Stimulated activated CD8-positive, alpha-beta memory T cell treated with anti-CD3 and anti-CD28 coated beads, Interleukin-4, amount 100 ng/mL, for 24 hours (primary cell): Measurements from ENCODE around the gene CDC42SE1.
"Not testable (repeated sequence)": the region's sequence is repeated elsewhere in the genome, so short reads cannot be mapped to it uniquely, and the experiment has no call there.

ENCODE experiments used
- DNase-seq: peaks from one replicate; pipeline ENCODE4 v3.0.0-alpha.2; 2020; ENCODE audit warnings: low read depth

Gene CDC42SE1

DNA sequence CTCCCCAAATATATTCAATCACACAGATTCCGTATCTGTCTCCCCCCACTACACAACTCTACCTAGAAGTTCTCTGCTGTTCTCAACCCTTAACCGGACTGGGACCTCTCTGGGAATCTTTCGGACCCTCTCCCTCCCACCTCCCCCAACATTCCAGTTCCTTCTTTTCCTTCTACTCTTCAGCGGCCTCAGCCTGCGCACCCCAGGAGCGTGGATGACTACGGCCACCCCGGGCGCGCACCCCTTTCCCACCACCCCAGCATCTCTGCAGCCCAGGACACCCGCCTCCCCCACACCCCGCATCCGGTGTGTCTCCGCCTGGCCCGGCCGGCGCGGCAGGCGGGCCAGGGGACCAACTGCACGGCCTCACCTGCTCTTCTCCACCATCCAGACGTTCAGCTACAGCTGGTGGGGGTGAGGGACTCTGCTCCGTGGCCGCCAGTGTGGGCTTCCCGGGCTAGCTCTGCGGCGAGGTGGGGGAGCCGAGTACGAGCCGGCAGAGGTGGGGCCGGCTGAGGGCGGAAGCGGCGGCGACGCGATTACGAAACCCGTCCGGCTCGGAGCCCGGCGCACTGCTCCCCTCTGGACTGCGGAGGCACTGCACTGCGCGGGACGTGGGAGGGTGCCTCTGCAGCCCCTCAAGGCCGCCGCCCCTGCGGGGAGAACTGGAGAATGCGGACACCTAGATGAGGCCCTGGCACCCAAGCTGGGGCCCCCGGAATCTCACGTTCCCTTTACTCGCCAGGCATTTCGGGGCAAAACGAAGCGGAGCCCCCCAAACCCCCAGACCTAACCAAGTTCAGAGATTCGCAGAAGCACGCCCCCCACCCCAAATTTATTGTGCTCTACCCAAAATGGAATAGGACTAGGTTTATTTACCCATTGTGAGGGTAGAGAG lies at the start of gene CDC42SE1:
Gene CDC42SE1, minus strand, starts transcription at position 514 of the 898 bp plus-strand sequence. CDS start 3,892 bp downstream, outside the sequence.
- peak; percentile 76 for DNase-seq

DNA sequence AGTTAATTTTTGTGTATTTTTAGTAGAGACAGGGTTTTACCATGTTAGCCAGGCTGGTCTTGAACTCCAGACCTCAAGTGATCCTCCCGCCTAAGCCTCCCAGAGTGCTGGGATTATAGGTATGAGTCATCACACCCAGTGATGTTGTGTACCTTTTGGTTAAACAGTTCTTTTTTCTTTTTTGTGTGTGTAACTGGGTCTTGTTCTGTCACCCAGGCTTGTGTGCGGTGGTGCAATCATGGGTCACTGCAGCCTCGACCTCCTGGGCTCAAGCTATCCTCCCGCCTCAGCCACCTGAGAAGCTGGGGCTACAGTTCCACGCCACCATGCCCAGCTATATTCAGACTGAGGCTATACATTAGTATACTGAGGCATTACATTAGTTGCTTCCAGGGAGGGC lies 48.9 kb upstream of the CDC42SE1 start:
- no peak for DNase-seq

DNA sequence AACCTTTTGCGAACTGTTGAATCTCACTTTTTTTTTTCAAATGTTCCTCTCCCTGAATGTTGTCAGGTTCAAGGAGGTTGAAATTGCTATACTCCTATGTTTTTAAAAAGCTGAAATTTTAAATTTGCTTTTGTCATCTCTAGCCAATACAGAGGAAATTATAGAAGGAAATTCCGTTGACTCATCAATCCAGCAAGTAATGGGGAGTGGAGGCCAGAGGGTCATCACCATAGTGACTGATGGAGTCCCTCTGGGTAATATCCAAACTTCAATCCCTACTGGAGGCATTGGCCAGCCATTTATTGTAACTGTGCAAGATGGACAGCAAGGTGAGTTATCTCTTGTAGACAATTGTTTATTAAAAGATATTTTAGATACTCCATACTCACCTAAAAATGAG lies 47.5 kb upstream of the CDC42SE1 start:
- DNase-seq, result no peak

- DNase-seq, result no peak
Measured at GRCh38 chr1:151104630-151105029, 45.2 kb upstream of the CDC42SE1 start.

DNA sequence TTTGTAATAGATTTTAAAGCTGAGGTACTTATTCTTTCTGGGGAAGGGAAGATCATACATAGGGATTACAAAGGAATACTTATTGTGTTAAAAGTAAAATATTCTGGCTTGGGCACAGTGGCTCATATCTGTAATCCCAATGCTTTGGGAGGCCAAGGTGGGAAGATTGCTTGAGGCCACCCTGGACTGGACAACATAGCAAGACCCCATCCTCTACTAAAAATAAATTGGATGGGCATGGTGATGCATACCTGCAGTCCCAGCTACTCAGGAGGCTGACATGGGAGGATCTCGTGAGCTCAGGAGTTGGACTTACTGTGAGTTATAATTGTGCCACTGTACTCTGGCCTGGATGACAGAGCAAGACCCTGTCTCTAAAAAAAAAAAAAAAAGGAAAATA lies 38.7 kb upstream of the CDC42SE1 start:
- DNase-seq, result no peak

GRCh38 chr1:151097426-151097825 lies 38.0 kb upstream of the CDC42SE1 start:
- DNase-seq, result not testable (repeated sequence)

DNA sequence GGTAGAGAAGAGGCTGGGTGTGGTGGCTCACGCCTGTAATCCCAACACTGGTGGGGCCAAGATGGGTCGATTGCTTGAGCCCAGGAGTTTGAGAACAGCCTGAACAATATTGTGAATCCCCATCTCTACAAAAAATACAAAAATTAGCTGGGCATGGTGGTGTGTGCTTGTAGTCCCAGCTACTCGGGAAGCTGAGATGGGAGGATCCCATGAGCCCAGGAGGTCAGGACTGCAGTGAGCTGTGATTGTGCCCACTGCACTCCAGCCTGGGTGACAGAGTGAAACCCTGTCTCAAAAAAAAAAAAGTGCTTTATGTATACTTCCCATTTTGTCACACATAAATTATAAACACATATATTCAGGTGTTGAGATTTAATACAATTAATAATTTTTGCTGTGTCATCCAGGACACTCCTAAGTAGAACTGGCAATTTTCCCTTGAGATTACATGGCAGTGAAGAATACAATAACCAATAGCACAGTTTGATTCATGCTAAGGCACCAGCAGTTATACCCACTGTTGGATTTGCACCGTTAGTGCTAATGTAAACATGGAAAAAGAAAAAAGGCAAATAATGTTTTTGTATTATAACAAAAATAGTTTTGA lies 26.6 kb upstream of the CDC42SE1 start:
- DNase-seq, result no peak

DNA sequence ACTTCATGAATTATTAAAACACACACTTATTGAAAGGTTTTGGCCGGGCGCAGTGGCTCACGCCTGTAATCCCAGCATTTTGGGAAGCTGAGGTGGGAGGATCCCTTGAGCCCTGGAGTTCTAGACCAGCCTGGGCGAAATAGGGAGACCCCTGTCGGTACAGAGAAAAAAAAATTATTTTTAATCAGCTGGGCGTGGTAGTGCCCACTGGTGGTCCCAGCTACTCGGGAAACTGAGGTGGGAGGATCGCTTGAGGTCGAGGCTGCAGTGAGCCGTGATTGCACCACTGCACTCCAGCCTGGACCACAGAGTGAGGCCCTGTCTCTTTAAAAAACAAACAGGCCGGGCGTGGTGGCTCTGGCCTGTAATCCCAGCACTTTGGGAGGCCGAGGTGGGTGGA lies 12.8 kb upstream of the CDC42SE1 start:
- no peak for DNase-seq

GRCh38 chr1:151070474-151071276 lies 11.3 kb upstream of the CDC42SE1 start, which contains the start of gene GABPB2:
TSS of gene GABPB2 (plus strand) at chr1:151070761. CDS start at chr1:151088190, 17,429 bp downstream.
- DNase-seq, result peak; percentile 84

DNA sequence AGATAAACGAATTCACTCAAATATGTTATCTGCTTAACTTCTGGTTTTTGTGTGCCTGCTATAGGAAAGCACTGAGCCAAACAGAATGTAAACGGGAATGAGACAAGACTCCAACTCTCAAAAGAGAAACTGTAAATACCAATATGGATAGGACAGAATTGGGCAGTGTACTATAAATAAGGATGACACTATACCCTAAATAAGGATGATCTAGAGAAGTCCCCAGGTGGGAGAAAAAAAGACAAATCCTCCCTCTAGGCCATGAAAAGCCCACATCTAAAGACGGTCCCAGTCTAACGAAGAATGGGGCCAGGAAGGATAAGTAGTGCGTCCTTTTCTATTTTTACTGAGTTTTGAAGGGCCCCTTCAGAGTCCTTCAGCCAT lies 9.7 kb upstream of the CDC42SE1 start:
- DNase-seq, result no peak

GRCh38 chr1:151067185-151067584 lies 7.8 kb upstream of the CDC42SE1 start:
- DNase-seq, result no peak

DNA sequence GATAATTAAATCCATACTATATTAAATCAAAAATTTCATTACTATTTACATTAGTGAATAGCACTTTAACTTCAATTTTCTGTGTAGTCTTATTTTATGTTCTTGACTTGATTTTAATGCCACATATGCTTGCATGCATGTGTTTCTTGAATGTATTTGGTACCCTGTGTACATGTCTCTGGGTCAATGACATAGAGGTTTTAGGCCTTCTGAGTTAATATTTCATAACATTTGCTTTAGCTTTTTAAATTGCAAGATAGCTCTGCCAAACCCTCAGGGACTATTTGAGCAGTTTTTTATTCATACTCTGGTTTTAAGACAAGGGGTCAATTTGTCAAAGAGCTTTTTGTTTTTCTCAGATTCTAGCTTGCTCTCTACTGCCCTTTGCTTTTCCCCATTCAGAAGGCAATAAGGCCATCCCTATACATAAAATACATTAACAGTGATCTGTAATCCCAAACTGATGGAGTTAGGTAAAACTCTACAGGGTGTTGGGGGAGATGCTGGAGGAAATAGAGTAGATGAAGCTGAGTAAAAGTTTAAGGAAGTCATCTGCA lies 5.7 kb upstream of the CDC42SE1 start:
- no peak for DNase-seq

GRCh38 chr1:151062741-151063371 lies 3.4 kb upstream of the CDC42SE1 start:
- no peak for DNase-seq

DNA sequence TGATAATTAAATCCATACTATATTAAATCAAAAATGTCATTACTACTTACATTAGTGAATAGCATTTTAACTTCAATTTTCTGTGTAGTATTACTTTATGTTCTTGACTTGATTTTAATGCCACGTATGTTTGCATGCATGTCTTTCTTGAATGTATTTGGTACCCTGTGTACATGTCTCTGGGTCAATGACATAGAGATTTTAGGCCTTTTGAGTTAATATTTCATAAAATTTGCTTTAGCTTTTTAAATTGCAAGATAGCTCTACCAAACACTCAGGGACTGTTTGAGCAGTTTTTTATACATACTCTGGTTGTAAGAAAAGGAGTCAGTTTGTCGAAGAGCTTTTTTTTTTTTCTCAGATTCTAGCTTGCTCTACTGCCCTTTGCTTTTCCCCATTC lies 2.3 kb upstream of the CDC42SE1 start:
- no peak for DNase-seq

- DNase-seq, result no peak
Measured at GRCh38 chr1:151060657-151061421, 1.4 kb upstream of the CDC42SE1 start.

DNA sequence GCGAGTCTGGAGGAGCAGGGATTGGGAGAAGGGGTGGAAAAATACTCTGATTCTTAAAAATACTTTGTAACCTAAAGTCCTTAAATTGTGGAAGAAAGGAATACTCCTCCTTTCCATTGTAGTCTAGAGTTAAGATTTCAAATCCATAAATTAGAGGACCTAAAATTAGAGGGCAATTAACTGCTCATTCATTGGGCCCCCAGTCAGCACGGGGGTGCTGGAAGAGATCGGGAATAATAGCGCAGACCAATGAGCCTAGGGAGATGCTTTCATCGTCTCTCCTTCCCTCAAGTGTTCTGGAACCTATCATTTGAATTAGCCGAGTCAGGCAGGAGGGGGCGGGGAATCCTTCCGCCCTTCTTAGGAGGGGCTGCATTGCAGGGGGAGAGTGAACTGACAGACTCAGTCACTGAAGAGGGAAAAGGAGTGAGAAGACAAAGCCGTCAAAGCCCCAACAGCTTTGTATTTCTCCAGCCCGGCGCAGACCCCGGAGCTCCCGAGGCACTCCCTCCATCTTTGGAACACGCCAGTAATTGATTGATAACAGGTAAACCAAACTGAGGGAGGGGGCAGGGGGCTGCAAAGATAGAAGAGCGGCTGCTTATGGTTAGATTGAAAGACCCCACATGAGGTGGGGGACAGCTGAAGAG lies 710 bp upstream of the CDC42SE1 start, which contains the start of gene MLLT11:
Gene MLLT11, plus strand, starts transcription at position 391 of the 650 bp plus-strand sequence. CDS start 6,828 bp downstream, outside the sequence.
- DNase-seq, result no peak

GRCh38 chr1:151058692-151059091 lies 730 bp downstream of the CDC42SE1 start:
- no peak for DNase-seq

DNA sequence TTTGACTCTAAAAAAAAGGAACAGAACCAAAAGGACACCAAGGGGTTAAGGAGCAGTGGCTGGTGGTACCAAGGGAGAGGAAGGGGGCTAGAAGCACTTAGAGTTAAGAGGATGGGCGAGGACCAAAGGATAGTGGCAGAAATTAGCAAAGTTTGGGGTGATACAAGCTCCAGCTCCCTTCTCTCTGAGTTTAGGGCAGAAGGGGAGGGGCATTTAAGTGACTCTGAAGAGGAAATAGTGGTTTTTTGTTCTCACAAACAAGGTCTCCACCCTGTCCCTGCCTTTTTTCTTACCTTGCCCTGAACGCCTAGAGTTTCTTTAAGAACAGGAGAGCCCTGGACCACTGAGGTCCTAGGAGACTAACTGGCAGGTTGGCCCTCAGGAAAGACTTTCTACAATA lies 3.3 kb downstream of the CDC42SE1 start:
- DNase-seq, result no peak

- DNase-seq, result no peak
Measured at GRCh38 chr1:151055581-151055980, 3.8 kb downstream of the CDC42SE1 start.

- no peak for DNase-seq
Measured at GRCh38 chr1:151054971-151055547, 4.4 kb downstream of the CDC42SE1 start.
